HepG2 (cell line): ENCODE results near the gene DNAJB11. TPM values are rescaled to one million over a fixed set of nuclear protein-coding genes. Genes with fewer than 3 reads are reported as not detected.

Source experiments
- ARNT ChIP-seq: fragments of 450-650 bp; IDR thresholded peaks from 2 replicates; pipeline ENCODE4 v1.6.1; 2017
- CCDC6 ChIP-seq: sonication (generic); formaldehyde crosslinking; IDR thresholded peaks from 2 replicates; pipeline ENCODE4 v1.8.1; 2022; ENCODE audit warnings: mild to moderate bottlenecking, missing genetic modification reagents, moderate library complexity
- CEBPG ChIP-seq: IDR thresholded peaks from 2 replicates; pipeline ENCODE4 v1.6.1; 2016
- CREB1 ChIP-seq, 2 experiments: fragments of 450-650 bp in 1 of 2; IDR thresholded peaks; 2 replicates each; pipeline ENCODE4 v1.6.1; 2016 to 2017; ENCODE audit warnings: control low read depth in 1 of 2, mild to moderate bottlenecking in 1 of 2, missing compliant biosample characterization in 1 of 2, missing genetic modification characterization in 1 of 2
- EZH2 ChIP-seq: conservative IDR thresholded peaks from 2 replicates; pipeline ENCODE4 v1.6.1; 2012; ENCODE audit warnings: mild to moderate bottlenecking, low read depth, low read length, moderate library complexity
- GATAD1 ChIP-seq: IDR thresholded peaks from 2 replicates; pipeline ENCODE4 v1.6.1; 2016; ENCODE audit warnings: missing genetic modification reagents, missing compliant biosample characterization
- KMT2A ChIP-seq: sonication (generic); formaldehyde crosslinking; IDR thresholded peaks from 2 replicates; pipeline ENCODE4 v1.4.0; 2020; ENCODE audit warnings: missing genetic modification reagents
- MXI1 ChIP-seq: IDR thresholded peaks from 3 replicates; pipeline ENCODE4 v1.6.1; 2012; ENCODE audit warnings: low read depth, low read length, inconsistent platforms, borderline replicate concordance
- NFYB ChIP-seq: sonication (generic); formaldehyde crosslinking; IDR thresholded peaks from 2 replicates; pipeline ENCODE4 v1.4.0; 2020; ENCODE audit warnings: missing genetic modification reagents
- RARA ChIP-seq: IDR thresholded peaks from 2 replicates; pipeline ENCODE4 v1.6.1; 2016; ENCODE audit warnings: missing genetic modification reagents, missing compliant biosample characterization
- SRY ChIP-seq: sonication (generic); formaldehyde crosslinking; IDR thresholded peaks from 2 replicates; pipeline ENCODE4 v1.8.0; 2022; ENCODE audit warnings: mild to moderate bottlenecking, missing genetic modification reagents
- TGIF2 ChIP-seq: IDR thresholded peaks from 2 replicates; pipeline ENCODE4 v1.6.1; 2016; ENCODE audit warnings: control low read depth, missing compliant biosample characterization
- ZFP36L2 ChIP-seq: sonication (generic); formaldehyde crosslinking; IDR thresholded peaks from 2 replicates; pipeline ENCODE4 v1.4.0; 2020; ENCODE audit warnings: missing genetic modification reagents
- ZKSCAN8 ChIP-seq: IDR thresholded peaks from 2 replicates; pipeline ENCODE4 v1.6.1; 2016; ENCODE audit warnings: borderline replicate concordance, missing genetic modification reagents, missing compliant biosample characterization
- ZNF572 ChIP-seq: sonication (generic); formaldehyde crosslinking; IDR thresholded peaks from 2 replicates; pipeline ENCODE4 v1.5.1; 2020; ENCODE audit warnings: mild to moderate bottlenecking, missing genetic modification reagents
- ZNF775 ChIP-seq: sonication (generic); formaldehyde crosslinking; IDR thresholded peaks from 2 replicates; pipeline ENCODE4 v1.4.0; 2020; ENCODE audit warnings: missing genetic modification reagents, mild to moderate bottlenecking, moderate library complexity, borderline replicate concordance
- ZNF878 ChIP-seq: sonication (generic); formaldehyde crosslinking; IDR thresholded peaks from 2 replicates; pipeline ENCODE4 v1.8.1; 2023; ENCODE audit warnings: mild to moderate bottlenecking, missing genetic modification reagents, moderate library complexity
- polyA plus RNA-seq, 8 experiments: library from polyadenylated mRNA; depleted of rRNA in 3 of 8; stranded (reverse) in 7 of 8; unstranded in 1 of 8; fragments of >200 nt; fragmentation: Illumina TruSeq in 4 of 8; extraction: Trizol in 4 of 8; gene quantifications; 2 replicates each; pipeline versions ENCODE4 v1.2.1 to v1.2.3, GENCODE V29; 2011 to 2016; ENCODE audit warnings: low read depth in 4 of 8, missing spikeins in 1 of 8, mixed read lengths in 1 of 8; ENCODE audit not compliant: insufficient read depth in 1 of 8
- total RNA-seq, 5 experiments: library from RNA; depleted of rRNA; stranded (reverse); fragments of >200 nt; fragmentation: Illumina TruSeq; extraction: Trizol; gene quantifications; 2 replicates each; pipeline ENCODE4 v1.2.3, GENCODE V29; 2016; ENCODE audit warnings: low read depth in 1 of 5
- TF ChIP-seq, protein P1 (sequence below): sonication (generic); formaldehyde crosslinking; IDR thresholded peaks from 2 replicates; pipeline ENCODE4 v1.4.0; 2020; ENCODE audit warnings: missing genetic modification reagents
- TF ChIP-seq, protein P2 (sequence below): sonication (generic); formaldehyde crosslinking; IDR thresholded peaks from 2 replicates; pipeline ENCODE4 v1.5.0; 2020; ENCODE audit warnings: mild to moderate bottlenecking, missing genetic modification reagents, moderate library complexity
- TF ChIP-seq, protein P3 (sequence below): sonication (generic); formaldehyde crosslinking; conservative IDR thresholded peaks from 2 replicates; pipeline ENCODE4 v1.8.0; 2022; ENCODE audit warnings: low read depth, missing genetic modification reagents
- TF ChIP-seq, protein P4 (sequence below): sonication (generic); formaldehyde crosslinking; IDR thresholded peaks from 2 replicates; pipeline ENCODE4 v1.4.0; 2020; ENCODE audit warnings: mild to moderate bottlenecking, missing genetic modification reagents

Gene DNAJB11
- total and polyA plus RNA-seq, 2 of the 13 experiments (the other 11 are each of a cell fraction or from before 2014, with no cell fraction given): 41.0 to 132 TPM

DNA sequence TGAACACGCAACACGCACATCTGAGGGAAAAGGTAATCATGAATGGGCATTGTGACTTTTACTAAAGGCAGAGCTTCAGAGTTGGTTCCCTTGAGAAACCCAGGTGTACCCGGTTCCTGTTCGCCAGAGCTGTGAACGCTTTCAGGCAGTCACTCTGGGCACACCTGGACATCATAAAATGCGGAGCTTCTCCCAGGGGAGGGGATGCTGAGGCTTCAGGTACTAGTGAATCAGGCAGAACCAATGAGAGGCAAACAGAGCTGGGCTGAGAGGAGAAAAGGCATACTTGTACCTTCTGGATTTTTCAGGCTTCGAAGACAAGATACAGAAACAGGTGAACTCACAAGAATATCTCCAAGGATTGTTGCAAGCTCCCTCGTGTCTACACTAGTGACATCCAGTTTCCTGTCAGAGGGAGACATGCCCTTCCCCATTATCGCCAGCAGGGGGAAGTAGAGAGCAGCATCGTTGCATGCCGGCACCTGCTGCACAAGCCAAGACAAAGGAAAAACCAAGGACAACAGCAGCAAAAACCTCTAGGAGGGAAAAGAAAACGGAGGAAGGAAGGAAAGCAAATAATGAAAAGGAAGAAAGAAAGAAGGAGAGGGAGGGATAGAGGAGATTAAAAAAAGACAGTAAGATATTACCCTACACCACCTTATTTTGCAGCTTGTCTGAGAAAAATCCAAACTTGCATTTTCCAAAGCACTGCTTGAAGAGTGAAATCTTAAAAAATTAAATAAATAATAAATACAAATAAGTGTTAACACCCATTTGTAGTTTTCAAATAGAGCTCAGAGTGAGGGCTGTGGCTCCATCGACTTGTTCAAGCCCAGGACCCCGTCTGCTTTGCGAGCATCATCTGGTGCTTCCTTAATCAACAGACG is 44.3 kb downstream of the DNAJB11 start (continued):
- TF ChIP-seq, protein P1, sequence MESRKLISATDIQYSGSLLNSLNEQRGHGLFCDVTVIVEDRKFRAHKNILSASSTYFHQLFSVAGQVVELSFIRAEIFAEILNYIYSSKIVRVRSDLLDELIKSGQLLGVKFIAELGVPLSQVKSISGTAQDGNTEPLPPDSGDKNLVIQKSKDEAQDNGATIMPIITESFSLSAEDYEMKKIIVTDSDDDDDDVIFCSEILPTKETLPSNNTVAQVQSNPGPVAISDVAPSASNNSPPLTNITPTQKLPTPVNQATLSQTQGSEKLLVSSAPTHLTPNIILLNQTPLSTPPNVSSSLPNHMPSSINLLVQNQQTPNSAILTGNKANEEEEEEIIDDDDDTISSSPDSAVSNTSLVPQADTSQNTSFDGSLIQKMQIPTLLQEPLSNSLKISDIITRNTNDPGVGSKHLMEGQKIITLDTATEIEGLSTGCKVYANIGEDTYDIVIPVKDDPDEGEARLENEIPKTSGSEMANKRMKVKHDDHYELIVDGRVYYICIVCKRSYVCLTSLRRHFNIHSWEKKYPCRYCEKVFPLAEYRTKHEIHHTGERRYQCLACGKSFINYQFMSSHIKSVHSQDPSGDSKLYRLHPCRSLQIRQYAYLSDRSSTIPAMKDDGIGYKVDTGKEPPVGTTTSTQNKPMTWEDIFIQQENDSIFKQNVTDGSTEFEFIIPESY: 0 out of 2 replicates have a peak, but pooled peaks have one; percentile 28
- 0 out of 2 replicates have a peak, but pooled peaks have one; percentile 7 for TF ChIP-seq NFYB (CRISPR knock-in tag)
- TF ChIP-seq, protein P2, sequence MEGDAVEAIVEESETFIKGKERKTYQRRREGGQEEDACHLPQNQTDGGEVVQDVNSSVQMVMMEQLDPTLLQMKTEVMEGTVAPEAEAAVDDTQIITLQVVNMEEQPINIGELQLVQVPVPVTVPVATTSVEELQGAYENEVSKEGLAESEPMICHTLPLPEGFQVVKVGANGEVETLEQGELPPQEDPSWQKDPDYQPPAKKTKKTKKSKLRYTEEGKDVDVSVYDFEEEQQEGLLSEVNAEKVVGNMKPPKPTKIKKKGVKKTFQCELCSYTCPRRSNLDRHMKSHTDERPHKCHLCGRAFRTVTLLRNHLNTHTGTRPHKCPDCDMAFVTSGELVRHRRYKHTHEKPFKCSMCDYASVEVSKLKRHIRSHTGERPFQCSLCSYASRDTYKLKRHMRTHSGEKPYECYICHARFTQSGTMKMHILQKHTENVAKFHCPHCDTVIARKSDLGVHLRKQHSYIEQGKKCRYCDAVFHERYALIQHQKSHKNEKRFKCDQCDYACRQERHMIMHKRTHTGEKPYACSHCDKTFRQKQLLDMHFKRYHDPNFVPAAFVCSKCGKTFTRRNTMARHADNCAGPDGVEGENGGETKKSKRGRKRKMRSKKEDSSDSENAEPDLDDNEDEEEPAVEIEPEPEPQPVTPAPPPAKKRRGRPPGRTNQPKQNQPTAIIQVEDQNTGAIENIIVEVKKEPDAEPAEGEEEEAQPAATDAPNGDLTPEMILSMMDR: peak; percentile 85
- TF ChIP-seq, protein P3, sequence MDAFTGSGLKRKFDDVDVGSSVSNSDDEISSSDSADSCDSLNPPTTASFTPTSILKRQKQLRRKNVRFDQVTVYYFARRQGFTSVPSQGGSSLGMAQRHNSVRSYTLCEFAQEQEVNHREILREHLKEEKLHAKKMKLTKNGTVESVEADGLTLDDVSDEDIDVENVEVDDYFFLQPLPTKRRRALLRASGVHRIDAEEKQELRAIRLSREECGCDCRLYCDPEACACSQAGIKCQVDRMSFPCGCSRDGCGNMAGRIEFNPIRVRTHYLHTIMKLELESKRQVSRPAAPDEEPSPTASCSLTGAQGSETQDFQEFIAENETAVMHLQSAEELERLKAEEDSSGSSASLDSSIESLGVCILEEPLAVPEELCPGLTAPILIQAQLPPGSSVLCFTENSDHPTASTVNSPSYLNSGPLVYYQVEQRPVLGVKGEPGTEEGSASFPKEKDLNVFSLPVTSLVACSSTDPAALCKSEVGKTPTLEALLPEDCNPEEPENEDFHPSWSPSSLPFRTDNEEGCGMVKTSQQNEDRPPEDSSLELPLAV: peak; percentile 72; the same call in 1 of the 2 replicates
- TF ChIP-seq GATAD1: 0 out of 2 replicates have a peak, but pooled peaks have one; percentile 39
- peak; percentile 25; the same call in 1 of the 2 replicates for TF ChIP-seq CEBPG
- 0 out of 2 replicates have a peak, but pooled peaks have one; percentile 27 for TF ChIP-seq KMT2A (CRISPR knock-in tag)
- TF ChIP-seq SRY (CRISPR knock-in tag): no peak
- TF ChIP-seq ZKSCAN8 (CRISPR knock-in tag): peak; percentile 5; the same call in 1 of the 2 replicates
- 0 out of 2 replicates have a peak, but pooled peaks have one; percentile 56 for TF ChIP-seq ZNF572
- no peak for TF ChIP-seq ARNT
- no peak for TF ChIP-seq CREB1 (IDR thresholded peaks at IDR 0.05)
- peak; percentile 59 for TF ChIP-seq CREB1 (CRISPR knock-in tag; IDR thresholded peaks at IDR 0.05)
- TF ChIP-seq, protein P4, sequence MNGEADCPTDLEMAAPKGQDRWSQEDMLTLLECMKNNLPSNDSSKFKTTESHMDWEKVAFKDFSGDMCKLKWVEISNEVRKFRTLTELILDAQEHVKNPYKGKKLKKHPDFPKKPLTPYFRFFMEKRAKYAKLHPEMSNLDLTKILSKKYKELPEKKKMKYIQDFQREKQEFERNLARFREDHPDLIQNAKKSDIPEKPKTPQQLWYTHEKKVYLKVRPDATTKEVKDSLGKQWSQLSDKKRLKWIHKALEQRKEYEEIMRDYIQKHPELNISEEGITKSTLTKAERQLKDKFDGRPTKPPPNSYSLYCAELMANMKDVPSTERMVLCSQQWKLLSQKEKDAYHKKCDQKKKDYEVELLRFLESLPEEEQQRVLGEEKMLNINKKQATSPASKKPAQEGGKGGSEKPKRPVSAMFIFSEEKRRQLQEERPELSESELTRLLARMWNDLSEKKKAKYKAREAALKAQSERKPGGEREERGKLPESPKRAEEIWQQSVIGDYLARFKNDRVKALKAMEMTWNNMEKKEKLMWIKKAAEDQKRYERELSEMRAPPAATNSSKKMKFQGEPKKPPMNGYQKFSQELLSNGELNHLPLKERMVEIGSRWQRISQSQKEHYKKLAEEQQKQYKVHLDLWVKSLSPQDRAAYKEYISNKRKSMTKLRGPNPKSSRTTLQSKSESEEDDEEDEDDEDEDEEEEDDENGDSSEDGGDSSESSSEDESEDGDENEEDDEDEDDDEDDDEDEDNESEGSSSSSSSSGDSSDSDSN (CRISPR knock-in tag): 0 out of 2 replicates have a peak, but pooled peaks have one; percentile 13
- TF ChIP-seq RARA (CRISPR knock-in tag): no peak
- peak; percentile 68; the same call in 1 of the 2 replicates for TF ChIP-seq ZNF775 (CRISPR knock-in tag)
- TF ChIP-seq ZFP36L2: peak; percentile 27; the same call in 1 of the 2 replicates
- TF ChIP-seq CCDC6 (CRISPR knock-in tag): peak; percentile 60
- TF ChIP-seq MXI1: peak; percentile 74; the same call in 1 of the 3 replicates
- peak; percentile 72 for TF ChIP-seq ZNF878 (CRISPR knock-in tag)
- no peak for TF ChIP-seq EZH2
- TF ChIP-seq TGIF2: peak; percentile 98
